HG03342 (cell line): ENCODE results near the gene PODNL1.
"Not testable (repeated sequence)": the region's sequence is repeated elsewhere in the genome, so short reads cannot be mapped to it uniquely, and the experiment has no call there.

Source experiments
- ATAC-seq: cut with Tn5 transposase; IDR thresholded peaks from one replicate; pipeline ENCODE4 v1.9.1; 2021; ENCODE audit warnings: mild to moderate bottlenecking, moderate library complexity; ENCODE audit not compliant: unreplicated experiment

Gene PODNL1

GRCh38 chr19:13973479-13973878, 35.3 kb upstream of the PODNL1 start:
- not testable (repeated sequence) for ATAC-seq

GRCh38 chr19:13972368-13973155, 34.3 kb upstream of the PODNL1 start:
- no peak for ATAC-seq

DNA sequence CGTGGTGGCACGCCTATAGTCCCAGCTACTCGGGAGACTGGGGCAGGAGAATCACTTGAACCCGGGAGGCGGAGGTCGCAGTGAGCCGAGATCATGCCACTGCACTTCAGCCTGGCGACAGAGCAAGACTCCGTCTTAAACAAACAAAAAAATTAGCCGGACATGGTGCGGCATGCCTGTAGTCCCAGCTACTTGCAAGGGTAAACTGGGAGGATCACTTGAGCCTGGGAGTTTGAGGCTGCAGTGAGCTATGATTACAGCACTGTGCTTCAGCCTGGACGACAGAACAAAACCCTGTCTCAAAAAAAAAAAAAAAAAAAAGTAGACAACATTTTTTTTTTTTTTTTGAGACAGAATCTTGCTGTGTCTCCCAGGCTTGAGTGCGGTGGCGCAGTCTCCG, 33.7 kb upstream of the PODNL1 start:
- ATAC-seq: not testable (repeated sequence)

DNA sequence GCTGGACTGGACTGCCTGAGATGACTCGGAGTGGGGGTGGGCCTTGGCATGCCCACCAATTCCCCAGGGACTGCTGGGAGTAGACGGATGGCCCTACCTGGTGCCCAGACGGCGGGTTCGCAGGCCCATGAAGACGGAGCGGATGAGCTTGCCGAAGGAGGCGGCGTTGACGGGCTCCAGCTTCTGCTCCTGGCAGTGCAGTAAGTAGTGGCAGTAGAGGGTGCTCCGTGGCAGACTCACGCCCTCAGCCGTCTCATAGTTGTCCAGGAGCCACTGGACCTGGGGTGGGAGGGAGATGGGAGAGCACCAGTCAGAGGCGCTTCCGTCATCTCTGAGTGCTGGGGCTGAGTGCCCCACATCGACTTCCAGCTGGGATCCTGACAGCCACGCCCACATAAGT, 31.7 kb upstream of the PODNL1 start:
- ATAC-seq: no peak

DNA sequence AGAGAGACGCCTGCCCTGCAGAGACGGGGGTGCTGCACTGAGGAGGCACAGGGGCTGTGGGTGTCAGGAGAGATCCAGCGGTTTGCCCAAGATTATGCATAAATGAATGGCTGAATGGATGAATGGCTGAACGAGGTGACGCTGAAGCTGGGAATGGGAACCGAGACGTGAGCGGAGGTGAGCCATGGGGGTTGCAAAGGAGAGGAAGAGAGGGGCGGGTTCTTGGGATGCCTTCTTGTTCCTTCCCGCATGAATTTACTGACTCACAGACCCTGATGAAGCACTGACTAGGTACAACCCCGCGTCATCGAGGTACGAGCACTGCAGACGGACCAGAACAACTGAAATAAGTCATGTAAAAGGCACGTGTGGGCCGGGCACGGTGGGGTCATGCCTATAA, 30.8 kb upstream of the PODNL1 start:
- no peak for ATAC-seq

DNA sequence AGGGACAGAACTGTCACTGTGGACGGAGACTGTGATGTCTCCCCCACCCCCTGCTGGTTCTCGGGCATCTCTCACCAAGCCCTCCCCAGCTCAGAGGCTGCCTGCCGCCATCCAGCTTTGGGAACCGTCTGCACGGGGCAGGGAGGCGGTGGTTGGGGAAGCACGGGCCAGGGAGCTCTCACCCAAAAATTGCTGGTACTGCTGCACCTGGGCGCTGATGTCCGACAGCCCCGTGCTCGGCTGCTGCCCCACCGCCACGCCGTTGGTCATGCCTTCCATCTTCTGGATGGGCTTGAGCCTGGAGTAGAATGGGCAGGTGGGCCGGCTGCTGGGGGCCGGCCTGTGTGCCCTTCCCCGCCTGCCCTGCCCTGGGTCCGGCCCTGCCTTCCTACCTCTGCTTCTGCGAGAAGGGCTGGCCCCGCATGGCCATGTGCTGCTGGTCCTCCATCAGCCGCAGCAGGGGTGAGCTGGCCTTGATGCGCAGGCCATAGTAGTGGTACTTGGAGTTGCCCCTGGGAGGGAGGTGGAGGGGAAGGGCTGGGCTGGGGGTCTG, 30.2 kb upstream of the PODNL1 start:
- no peak for ATAC-seq

DNA sequence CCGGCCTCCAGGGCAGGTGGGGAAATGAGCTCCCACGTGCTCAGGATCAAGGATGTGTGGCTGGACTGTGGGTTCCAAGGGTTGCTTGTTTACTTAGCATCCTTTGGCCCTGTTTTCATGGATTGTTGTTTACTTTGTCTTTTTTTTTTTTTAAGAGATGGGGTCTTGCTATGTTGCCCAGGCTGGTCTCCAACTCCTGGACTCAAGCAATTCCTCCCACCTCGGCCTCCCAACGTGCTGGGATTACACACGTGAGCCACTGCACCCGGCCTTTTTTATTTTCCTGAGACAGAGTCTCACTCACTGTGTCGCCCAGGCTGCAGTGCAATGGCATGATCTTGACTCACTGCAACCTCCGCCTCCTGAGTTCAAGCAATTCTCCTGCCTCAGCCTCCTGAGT, 29.0 kb upstream of the PODNL1 start:
- ATAC-seq: not testable (repeated sequence)

GRCh38 chr19:13966684-13967128, 28.5 kb upstream of the PODNL1 start:
- no peak for ATAC-seq

- no peak for ATAC-seq
Observed at GRCh38 chr19:13965926-13966683, 27.9 kb upstream of the PODNL1 start.

DNA sequence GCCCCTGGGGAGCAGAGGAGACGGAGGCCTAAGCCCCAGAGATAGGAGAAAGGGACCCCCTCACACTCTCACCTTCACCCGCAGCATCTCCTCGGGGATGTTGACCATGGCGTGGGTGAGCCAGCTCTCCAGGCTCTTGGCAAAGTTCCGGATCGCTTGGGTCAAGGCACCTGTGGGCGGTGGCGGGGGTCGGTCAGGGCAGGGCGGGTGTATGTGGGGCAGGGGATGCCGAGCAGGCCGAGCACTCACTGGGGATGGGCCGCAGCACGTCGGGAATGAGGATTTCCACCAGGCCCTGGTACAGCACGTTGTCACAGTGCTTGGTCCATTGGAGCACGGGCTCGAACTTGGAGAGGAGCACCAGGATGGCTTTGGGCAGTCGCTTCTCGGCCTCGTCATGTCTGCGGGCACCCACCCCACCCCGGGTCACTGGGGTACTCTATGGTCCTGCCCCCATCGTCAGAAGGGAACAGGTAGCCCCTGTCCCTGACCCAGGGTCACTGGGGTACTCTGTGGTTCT, 27.2 kb upstream of the PODNL1 start:
- no peak for ATAC-seq

GRCh38 chr19:13964776-13965175, 26.6 kb upstream of the PODNL1 start:
- no peak for ATAC-seq

GRCh38 chr19:13963603-13964105, 25.4 kb upstream of the PODNL1 start:
- no peak for ATAC-seq

DNA sequence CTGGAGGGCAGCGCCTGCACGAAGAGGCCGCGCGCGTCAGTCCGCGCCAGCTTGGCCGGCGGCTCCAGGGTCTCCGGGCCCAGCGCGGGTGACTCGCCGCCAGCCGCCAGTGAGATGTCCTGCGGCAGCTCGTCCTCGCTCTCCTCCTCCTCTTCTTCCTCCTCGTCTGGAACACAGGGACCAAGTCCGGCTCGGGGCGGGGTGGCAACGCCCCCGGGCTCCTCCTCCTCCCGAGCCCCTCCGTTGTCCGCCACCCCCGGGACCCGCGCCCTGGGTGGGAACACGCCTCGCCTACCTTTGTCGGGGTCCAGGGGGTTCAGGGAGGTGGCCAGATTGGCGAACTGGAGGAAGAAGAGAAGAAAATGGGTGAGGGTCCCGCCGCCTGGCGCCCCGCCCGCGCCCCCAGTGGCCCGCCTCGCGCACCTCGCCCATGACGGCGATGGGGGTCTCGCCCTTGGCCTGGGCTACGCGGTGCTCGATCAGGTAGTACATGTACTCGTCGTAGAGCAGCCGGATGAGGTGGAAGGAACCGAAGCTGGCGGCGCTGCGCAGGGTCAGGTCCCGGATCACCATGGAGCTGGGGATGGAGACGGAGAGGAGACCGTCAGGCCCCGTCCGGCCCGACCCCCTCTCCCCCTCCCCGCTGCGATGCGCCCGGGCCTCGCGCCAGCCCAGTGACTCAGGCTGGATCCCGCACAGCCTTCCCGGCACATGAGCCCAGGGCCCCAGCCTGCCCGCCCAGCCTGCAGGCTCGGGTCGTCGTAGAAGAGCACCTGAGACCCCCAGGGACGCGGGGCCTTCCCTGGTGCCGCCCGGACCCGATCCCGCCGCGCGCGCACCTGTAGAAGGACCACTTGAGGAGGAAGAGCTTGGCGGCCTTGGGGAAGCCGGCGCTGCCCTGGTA, 24.7 kb upstream of the PODNL1 start:
- no peak for ATAC-seq

GRCh38 chr19:13961826-13962698, 23.8 kb upstream of the PODNL1 start:
- ATAC-seq: no peak

GRCh38 chr19:13960863-13961784, 22.9 kb upstream of the PODNL1 start:
- no peak for ATAC-seq

DNA sequence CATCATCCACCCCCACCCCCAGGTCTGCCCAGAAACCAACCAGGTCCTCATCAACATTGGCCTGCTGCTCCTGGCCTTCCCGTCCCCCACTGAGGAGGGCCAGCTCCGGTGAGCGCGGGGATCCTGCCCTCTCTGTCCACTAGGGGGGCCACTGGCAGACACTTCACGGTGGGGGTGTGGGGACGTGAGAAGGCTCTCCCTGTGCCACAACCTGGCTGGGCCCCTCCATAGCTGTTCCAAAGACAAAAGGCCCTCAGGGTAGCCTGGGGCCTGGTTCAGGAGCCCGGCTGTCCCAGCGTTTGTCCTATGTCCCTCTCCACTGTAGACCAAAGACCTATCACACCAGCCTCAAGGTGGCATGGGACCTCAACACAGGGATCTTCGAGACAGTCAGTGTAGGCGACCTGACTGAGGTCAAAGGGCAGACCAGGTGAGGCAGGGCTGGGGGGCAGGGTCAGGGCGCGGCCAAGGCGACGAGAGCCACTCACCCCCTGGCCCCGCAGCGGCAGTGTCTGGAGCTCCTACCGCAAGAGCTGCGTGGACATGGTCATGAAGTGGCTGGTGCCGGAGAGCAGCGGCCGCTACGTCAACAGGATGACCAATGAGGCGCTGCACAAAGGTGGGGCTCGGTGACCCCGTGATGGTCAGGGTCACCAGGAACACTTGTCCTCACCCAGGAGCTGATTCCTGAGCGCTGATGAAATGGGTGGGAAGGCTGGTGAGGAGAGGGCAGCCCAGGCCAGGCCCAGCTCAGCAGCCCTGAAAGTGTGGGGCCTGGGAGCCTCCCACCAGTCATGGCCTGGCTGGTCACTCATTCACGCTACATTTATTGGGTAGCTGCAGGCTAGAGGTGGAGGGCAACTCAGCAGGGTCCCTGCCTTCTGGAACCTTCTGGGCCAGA, 22.0 kb upstream of the PODNL1 start:
- ATAC-seq: no peak
